Progenitor cell of endocrine pancreas (in vitro differentiated cells): Measurements from ENCODE around the gene TRIM44. TPM values are rescaled to one million over a fixed set of nuclear protein-coding genes. Genes with fewer than 3 reads are reported as not detected.

Experiments used
- DNase-seq: peaks from one replicate; pipeline ENCODE4 v3.0.0; 2021; ENCODE audit warnings: low spot score; ENCODE audit not compliant: unreplicated experiment
- H3K27ac Mint-ChIP-seq: 2 replicates; pipeline ENCODE4 v1.8.0; 2021; ENCODE audit warnings: mild to moderate bottlenecking, moderate library complexity, mixed read lengths
- H3K27me3 Mint-ChIP-seq: 2 replicates; pipeline ENCODE4 v1.8.0; 2021; ENCODE audit warnings: mixed read lengths
- H3K36me3 Mint-ChIP-seq: 2 replicates; pipeline ENCODE4 v1.8.0; 2022; ENCODE audit warnings: mixed read lengths; ENCODE audit not compliant: insufficient read depth
- H3K4me1 Mint-ChIP-seq: 2 replicates; pipeline ENCODE4 v1.8.0; 2021; ENCODE audit warnings: low read depth, mixed read lengths
- H3K4me3 Mint-ChIP-seq: 2 replicates; pipeline ENCODE4 v1.8.0; 2021; ENCODE audit warnings: low read depth, mild to moderate bottlenecking, moderate library complexity, mixed read lengths
- H3K9me3 Mint-ChIP-seq: 2 replicates; pipeline ENCODE4 v1.8.0; 2021; ENCODE audit warnings: low read depth, mixed read lengths
- total RNA-seq: library from RNA; stranded (reverse); gene quantifications from 2 replicates; pipeline ENCODE4 v1.2.1, GENCODE V29; 2021
- TF ChIP-seq, protein P1 (sequence below): fragments of 200-600 bp; sonication (generic); IDR thresholded peaks from one replicate; pipeline ENCODE4 v1.5.0; 2021; ENCODE audit warnings: antibody characterized with exemption, mild to moderate bottlenecking; ENCODE audit not compliant: unreplicated experiment

TRIM44 gene
- total RNA-seq, 1 donor from 2014 or later, result 65.1 TPM

GRCh38 chr11:35727140-35727539 lies 64.6 kb downstream of the TRIM44 start:
- Mint-ChIP-seq H3K27ac (no peak overlapping the region), H3K36me3 (peaks cover 40% of the 10 kb centered on the region), H3K4me3 (no peak overlapping the region), H3K27me3 (no peaks in the 10 kb centered on the region), H3K9me3 (peaks cover 15% of the 10 kb centered on the region), H3K4me1 (no peaks in the 10 kb centered on the region)
- DNase-seq, result no peak
- TF ChIP-seq, protein P1, sequence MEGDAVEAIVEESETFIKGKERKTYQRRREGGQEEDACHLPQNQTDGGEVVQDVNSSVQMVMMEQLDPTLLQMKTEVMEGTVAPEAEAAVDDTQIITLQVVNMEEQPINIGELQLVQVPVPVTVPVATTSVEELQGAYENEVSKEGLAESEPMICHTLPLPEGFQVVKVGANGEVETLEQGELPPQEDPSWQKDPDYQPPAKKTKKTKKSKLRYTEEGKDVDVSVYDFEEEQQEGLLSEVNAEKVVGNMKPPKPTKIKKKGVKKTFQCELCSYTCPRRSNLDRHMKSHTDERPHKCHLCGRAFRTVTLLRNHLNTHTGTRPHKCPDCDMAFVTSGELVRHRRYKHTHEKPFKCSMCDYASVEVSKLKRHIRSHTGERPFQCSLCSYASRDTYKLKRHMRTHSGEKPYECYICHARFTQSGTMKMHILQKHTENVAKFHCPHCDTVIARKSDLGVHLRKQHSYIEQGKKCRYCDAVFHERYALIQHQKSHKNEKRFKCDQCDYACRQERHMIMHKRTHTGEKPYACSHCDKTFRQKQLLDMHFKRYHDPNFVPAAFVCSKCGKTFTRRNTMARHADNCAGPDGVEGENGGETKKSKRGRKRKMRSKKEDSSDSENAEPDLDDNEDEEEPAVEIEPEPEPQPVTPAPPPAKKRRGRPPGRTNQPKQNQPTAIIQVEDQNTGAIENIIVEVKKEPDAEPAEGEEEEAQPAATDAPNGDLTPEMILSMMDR, result no peak

DNA sequence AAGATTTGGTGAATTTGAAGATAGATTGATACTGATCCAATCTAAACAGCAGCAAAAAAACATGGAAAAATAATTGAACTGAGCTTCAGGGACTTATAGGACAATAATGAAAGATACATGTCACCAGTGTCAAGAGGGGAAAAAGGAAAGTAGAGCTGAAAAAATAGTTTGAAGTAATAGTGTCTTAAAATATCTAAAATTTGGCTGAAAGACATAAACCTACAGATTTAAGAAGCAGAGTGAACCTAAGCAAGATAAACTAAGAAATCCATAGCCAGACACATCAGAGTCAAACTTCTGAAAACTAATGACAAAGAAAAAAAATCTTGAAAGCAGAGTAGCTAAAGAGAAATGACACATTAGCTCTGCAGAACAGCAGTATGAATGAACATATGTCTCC lies 67.7 kb downstream of the TRIM44 start:
- Mint-ChIP-seq H3K4me3 (no peak overlapping the region), H3K4me1 (peaks cover 7% of the 10 kb centered on the region), H3K27ac (no peak overlapping the region), H3K36me3 (peaks cover 54% of the 10 kb centered on the region), H3K9me3 (peaks cover 29% of the 10 kb centered on the region), H3K27me3 (no peaks in the 10 kb centered on the region)
- DNase-seq, result no peak
- TF ChIP-seq, protein P1, result no peak

DNA sequence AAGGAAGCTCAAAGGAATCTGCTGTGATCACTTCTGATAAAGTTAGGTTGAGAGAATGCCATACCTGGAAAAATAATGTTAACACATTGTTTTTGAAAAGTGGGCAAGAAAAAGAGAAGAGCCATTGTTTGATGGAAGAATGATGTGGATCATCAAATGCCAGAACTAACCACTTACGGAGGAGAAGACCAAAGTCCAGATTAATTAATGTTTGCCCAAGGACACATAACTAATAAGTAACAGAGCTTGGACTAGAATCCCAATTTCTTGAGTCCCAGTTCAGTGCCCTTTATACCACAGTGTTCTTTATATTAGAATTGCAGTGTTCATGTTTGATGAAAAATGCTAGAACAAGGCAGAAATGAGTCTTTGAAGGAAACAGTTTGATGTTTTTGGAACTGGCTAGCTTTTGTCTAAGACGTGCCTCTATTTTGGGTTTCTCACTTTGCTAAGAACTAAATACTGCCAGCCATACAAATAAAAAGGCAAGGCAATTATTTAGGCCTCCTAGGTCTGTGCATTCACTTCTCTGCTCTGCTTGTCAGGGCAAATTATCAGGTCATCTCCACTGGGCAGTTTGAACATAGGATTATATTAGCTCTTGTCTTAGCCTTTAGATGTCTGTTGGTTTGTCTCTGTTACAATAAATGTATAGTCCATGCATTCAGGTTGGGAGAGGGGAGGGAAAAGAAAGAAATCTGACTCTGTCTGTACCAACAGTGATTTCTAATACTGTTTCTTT lies 72.3 kb downstream of the TRIM44 start:
- no peak overlapping the region for H3K4me3 Mint-ChIP-seq

GRCh38 chr11:35735411-35735810 lies 72.8 kb downstream of the TRIM44 start:
- peaks cover 11% of the 10 kb centered on the region for H3K4me1 Mint-ChIP-seq
- H3K27ac Mint-ChIP-seq, result no peak overlapping the region
- DNase-seq, result no peak
- no peak overlapping the region for H3K4me3 Mint-ChIP-seq
- no peaks in the 10 kb centered on the region for H3K27me3 Mint-ChIP-seq
- H3K9me3 Mint-ChIP-seq, result peaks cover 19% of the 10 kb centered on the region
- H3K36me3 Mint-ChIP-seq, result peaks cover 41% of the 10 kb centered on the region
- TF ChIP-seq, protein P1, result no peak

More for the DNA sequence above, 72.3 kb downstream of the TRIM44 start:
- H3K27me3 Mint-ChIP-seq, result no peaks in the 10 kb centered on the region
- H3K4me1 Mint-ChIP-seq, result peaks cover 11% of the 10 kb centered on the region
- H3K9me3 Mint-ChIP-seq, result peaks cover 23% of the 10 kb centered on the region
- no peak overlapping the region for H3K27ac Mint-ChIP-seq
- no peak for DNase-seq
- TF ChIP-seq, protein P1, result no peak
- peaks cover 46% of the 10 kb centered on the region for H3K36me3 Mint-ChIP-seq

- H3K27ac Mint-ChIP-seq, result no peak overlapping the region
- peaks cover 40% of the 10 kb centered on the region for H3K36me3 Mint-ChIP-seq
- H3K4me1 Mint-ChIP-seq, result peaks cover 11% of the 10 kb centered on the region
Observed at GRCh38 chr11:35735903-35736302, 73.3 kb downstream of the TRIM44 start.

More at GRCh38 chr11:35735903-35736302, 73.3 kb downstream of the TRIM44 start:
- H3K9me3 Mint-ChIP-seq, result peaks cover 18% of the 10 kb centered on the region
- no peak for DNase-seq
- H3K27me3 Mint-ChIP-seq, result no peaks in the 10 kb centered on the region
- TF ChIP-seq, protein P1, result no peak
- no peak overlapping the region for H3K4me3 Mint-ChIP-seq
